Measurements from ENCODE around the gene DEPDC5. TPM values are rescaled to one million over a fixed set of nuclear protein-coding genes. Genes with fewer than 3 reads are reported as not detected.

DEPDC5 gene
- total and polyA plus RNA-seq, 2 experiments from 2014 or later = 6.3 to 7.6 TPM

DNA sequence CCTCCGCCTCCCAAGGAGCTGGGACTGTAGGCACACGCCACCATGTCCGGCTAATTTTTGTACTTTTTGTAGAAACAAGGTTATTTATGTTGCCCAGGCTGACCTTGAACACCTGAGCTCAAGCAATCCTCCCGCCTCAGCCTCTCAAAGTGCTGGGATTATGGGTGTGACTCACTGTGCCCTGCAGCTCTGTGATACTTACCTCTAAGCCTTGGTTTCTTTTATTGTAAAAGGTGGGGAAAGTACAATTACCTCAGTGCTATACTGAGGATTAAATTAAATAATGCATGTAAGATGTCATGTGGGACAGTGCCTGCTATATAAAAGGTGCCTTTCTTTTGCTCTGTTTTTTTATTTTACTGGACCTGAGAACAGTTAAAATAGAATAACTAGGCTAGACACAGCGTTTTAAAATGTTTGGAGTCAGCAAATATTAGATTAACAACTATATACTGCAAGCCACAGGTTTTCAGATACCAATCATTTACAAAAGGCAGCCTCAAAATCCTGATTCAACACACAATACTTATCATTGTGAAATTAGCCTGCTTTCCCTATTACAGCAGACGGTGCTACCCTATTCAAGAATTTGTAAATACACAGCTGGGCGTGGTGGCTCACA is 33.9 kb upstream of the DEPDC5 start:
- Histone ChIP-seq H3K4me3 (no peak overlapping the region), H3K27ac (no peak overlapping the region), H3K79me2 (ENCODE audit: insufficient read depth) (peaks cover 53% of the 10 kb centered on the region), H3K4me2 (ENCODE audit: unreplicated experiment) (no peak overlapping the region), H4K20me1 (ENCODE audit: insufficient read depth) (no peaks in the 10 kb centered on the region), H3F3A (ENCODE audit: insufficient read depth) (no peaks in the 10 kb centered on the region), H2AFZ (no peak overlapping the region), H3K9me3 (ENCODE audit: low read depth) (no peaks in the 10 kb centered on the region), H3K9me2 (ENCODE audit: insufficient read depth) (no peaks in the 10 kb centered on the region), H3K36me3 (ENCODE audit: low read depth) (peaks cover 53% of the 10 kb centered on the region), H3K27me3 (replicated peaks; ENCODE audit: insufficient read depth) (no peaks in the 10 kb centered on the region), H3K4me1 (ENCODE audit: insufficient read depth) (no peaks in the 10 kb centered on the region), H3K9ac (no peak overlapping the region)
- DNase-seq = no peak
- in situ Hi-C loops (cut with MboI) = no loop called here
- WGBS, 2 experiments (ENCODE audit: low coverage in 1 of 2, low lambda C conversion rate in 2 of 2, missing lambda C conversion rate in 2 of 2) = 90 to 92% methylated on average over 7 of the region's 7 CpGs
- TF ChIP-seq EZH2 (IDR thresholded peaks at IDR 0.05; ENCODE audit: insufficient read depth, poor library complexity, severe bottlenecking) (no peak), EZH2phosphoT487 (IDR thresholded peaks at IDR 0.05; ENCODE audit: insufficient read depth, low read depth) (no peak)

DNA sequence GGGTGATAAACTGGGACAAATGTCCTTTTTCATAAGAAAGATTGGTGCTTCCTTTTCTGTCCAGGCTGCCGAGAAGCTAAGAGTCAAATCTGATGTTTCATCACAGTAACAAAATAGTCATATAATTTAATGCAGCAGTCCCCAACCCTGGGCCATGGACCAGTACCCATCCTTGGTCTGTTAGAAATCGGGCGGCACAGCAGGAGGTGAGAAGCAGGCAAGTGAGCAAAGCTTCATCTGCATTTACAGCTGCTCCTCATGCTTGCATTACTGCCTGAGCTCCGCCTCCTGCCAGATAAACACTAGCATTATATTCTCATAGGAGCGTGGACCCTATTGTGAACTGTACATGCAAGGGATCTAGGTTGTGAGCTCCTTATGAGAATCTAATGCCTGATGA is 30.1 kb upstream of the DEPDC5 start:
- no peak overlapping the region for H3K4me2 ChIP-seq (ENCODE audit: unreplicated experiment)
- 96 to 100% methylated on average over 5 of the region's 5 CpGs for WGBS, 2 experiments (ENCODE audit: low coverage in 1 of 2, low lambda C conversion rate in 2 of 2, missing lambda C conversion rate in 2 of 2)
- no peak for DNase-seq
- no peaks in the 10 kb centered on the region for H3K9me3 ChIP-seq (ENCODE audit: low read depth)
- no peaks in the 10 kb centered on the region for H3K4me1 ChIP-seq (ENCODE audit: insufficient read depth)
- H3K79me2 ChIP-seq (ENCODE audit: insufficient read depth) = peaks cover 81% of the 10 kb centered on the region
- H3K9me2 ChIP-seq (ENCODE audit: insufficient read depth) = no peaks in the 10 kb centered on the region
- H3K36me3 ChIP-seq (ENCODE audit: low read depth) = peaks cover 36% of the 10 kb centered on the region
- no peaks in the 10 kb centered on the region for H3F3A ChIP-seq (ENCODE audit: insufficient read depth)
- H3K27me3 ChIP-seq (replicated peaks; ENCODE audit: insufficient read depth) = no peaks in the 10 kb centered on the region
- no peak overlapping the region for H3K4me3 ChIP-seq
- no peak overlapping the region for H2AFZ ChIP-seq
- in situ Hi-C loops (cut with MboI) = no loop called here
- TF ChIP-seq EZH2 (IDR thresholded peaks at IDR 0.05; ENCODE audit: insufficient read depth, poor library complexity, severe bottlenecking) (no peak), EZH2phosphoT487 (IDR thresholded peaks at IDR 0.05; ENCODE audit: insufficient read depth, low read depth) (no peak)
- H4K20me1 ChIP-seq (ENCODE audit: insufficient read depth) = no peaks in the 10 kb centered on the region
- H3K27ac ChIP-seq = no peak overlapping the region
- H3K9ac ChIP-seq = no peak overlapping the region

DNA sequence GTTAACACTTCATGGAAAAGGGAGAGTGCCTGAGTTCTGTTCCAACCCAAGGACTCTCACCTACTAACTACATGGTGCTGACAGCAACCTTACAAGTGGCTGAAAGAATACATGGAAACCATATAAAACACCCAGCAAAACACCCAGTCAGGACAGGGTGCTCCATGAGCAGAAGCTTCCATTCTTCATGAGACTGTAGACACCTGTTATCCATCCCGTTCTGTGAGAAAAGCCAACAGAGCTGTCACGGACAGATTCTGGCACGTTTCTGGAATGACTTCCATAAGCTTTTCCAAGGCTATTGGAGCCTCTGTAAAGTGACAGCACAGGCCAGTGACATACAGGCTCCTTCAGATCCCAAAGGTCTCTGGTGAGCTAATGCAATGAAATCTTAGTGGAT is 27.1 kb upstream of the DEPDC5 start:
- Histone ChIP-seq H3K79me2 (ENCODE audit: insufficient read depth) (peaks cover 88% of the 10 kb centered on the region), H4K20me1 (ENCODE audit: insufficient read depth) (no peaks in the 10 kb centered on the region), H3K9me3 (ENCODE audit: low read depth) (no peaks in the 10 kb centered on the region), H3K9me2 (ENCODE audit: insufficient read depth) (no peaks in the 10 kb centered on the region), H3K27ac (no peak overlapping the region), H3K27me3 (replicated peaks; ENCODE audit: insufficient read depth) (no peaks in the 10 kb centered on the region), H3K4me3 (no peak overlapping the region), H3K4me1 (ENCODE audit: insufficient read depth) (no peaks in the 10 kb centered on the region), H3K36me3 (ENCODE audit: low read depth) (peaks cover 27% of the 10 kb centered on the region), H3F3A (ENCODE audit: insufficient read depth) (no peaks in the 10 kb centered on the region), H3K4me2 (ENCODE audit: unreplicated experiment) (no peak overlapping the region), H3K9ac (no peak overlapping the region), H2AFZ (no peak overlapping the region)
- 45% methylated on average over 3 of the region's 3 CpGs for WGBS, 2 experiments (ENCODE audit: low coverage in 1 of 2, low lambda C conversion rate in 2 of 2, missing lambda C conversion rate in 2 of 2)
- in situ Hi-C loops (cut with MboI) = no loop called here
- no peak for TF ChIP-seq EZH2phosphoT487 (IDR thresholded peaks at IDR 0.05; ENCODE audit: insufficient read depth, low read depth)
- TF ChIP-seq EZH2 (IDR thresholded peaks at IDR 0.05; ENCODE audit: insufficient read depth, poor library complexity, severe bottlenecking) = no peak
- DNase-seq = no peak

DNA sequence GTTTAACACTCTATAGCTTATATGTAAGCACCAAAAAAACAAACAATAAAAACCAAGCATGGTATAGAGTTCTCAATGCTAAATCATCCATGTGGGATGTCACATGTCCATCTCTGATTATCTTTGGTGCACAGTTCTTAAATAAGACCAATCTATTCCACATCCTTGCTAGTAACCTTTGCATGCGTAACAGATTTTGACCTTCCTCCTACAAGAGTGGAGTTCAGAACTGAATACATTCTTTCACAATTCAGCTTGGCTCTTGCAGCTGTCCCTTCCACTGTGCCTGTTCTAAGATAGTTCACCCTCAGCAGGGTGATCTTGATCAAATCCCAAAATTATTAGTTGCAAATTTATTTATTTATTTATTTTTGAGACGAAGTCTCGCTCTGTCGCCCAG is 25.0 kb upstream of the DEPDC5 start:
- in situ Hi-C loops (cut with MboI) = no loop called here
- Histone ChIP-seq H3K36me3 (ENCODE audit: low read depth) (peaks cover 21% of the 10 kb centered on the region; the same call in 1 of the 2 replicates), H3F3A (ENCODE audit: insufficient read depth) (0 out of 2 replicates have a peak, but pooled peaks cover 1% of the 10 kb centered on the region), H2AFZ (no peak overlapping the region), H3K4me3 (no peak overlapping the region), H3K27me3 (replicated peaks; ENCODE audit: insufficient read depth) (no peaks in the 10 kb centered on the region), H3K27ac (no peak overlapping the region), H3K9me2 (ENCODE audit: insufficient read depth) (no peaks in the 10 kb centered on the region), H3K4me2 (ENCODE audit: unreplicated experiment) (no peak overlapping the region), H3K4me1 (ENCODE audit: insufficient read depth) (peaks cover under 1% of the 10 kb centered on the region; the same call in 1 of the 2 replicates), H3K79me2 (ENCODE audit: insufficient read depth) (peaks cover 98% of the 10 kb centered on the region), H3K9ac (no peak overlapping the region), H4K20me1 (ENCODE audit: insufficient read depth) (no peaks in the 10 kb centered on the region; the same call in 1 of the 2 replicates), H3K9me3 (ENCODE audit: low read depth) (no peaks in the 10 kb centered on the region)
- 94 to 99% methylated on average over 4 of the region's 4 CpGs for WGBS, 2 experiments (ENCODE audit: low coverage in 1 of 2, low lambda C conversion rate in 2 of 2, missing lambda C conversion rate in 2 of 2)
- no peak for TF ChIP-seq EZH2 (IDR thresholded peaks at IDR 0.05; ENCODE audit: insufficient read depth, poor library complexity, severe bottlenecking)
- TF ChIP-seq EZH2phosphoT487 (IDR thresholded peaks at IDR 0.05; ENCODE audit: insufficient read depth, low read depth) = no peak
- no peak for DNase-seq

Data from GM23248 (cell line).